ENCODE results near the gene POLR2E. TPM values are rescaled to one million over a fixed set of nuclear protein-coding genes. Genes with fewer than 3 reads are reported as not detected.
A peak's percentile ranks its signal among the peaks of the same experiment; 100 is the strongest.

POLR2E gene
- total RNA-seq, 1 donor from 2014 or later = 155 TPM

GRCh38 chr19:1105873-1106840 lies 11.0 kb upstream of the POLR2E start:
- TF ChIP-seq, protein P1, sequence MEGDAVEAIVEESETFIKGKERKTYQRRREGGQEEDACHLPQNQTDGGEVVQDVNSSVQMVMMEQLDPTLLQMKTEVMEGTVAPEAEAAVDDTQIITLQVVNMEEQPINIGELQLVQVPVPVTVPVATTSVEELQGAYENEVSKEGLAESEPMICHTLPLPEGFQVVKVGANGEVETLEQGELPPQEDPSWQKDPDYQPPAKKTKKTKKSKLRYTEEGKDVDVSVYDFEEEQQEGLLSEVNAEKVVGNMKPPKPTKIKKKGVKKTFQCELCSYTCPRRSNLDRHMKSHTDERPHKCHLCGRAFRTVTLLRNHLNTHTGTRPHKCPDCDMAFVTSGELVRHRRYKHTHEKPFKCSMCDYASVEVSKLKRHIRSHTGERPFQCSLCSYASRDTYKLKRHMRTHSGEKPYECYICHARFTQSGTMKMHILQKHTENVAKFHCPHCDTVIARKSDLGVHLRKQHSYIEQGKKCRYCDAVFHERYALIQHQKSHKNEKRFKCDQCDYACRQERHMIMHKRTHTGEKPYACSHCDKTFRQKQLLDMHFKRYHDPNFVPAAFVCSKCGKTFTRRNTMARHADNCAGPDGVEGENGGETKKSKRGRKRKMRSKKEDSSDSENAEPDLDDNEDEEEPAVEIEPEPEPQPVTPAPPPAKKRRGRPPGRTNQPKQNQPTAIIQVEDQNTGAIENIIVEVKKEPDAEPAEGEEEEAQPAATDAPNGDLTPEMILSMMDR (IDR thresholded peaks at IDR 0.05) = no peak
- H3K27ac ChIP-seq = no peak overlapping the region
- intact Hi-C loops (cut with DNase I) = no loop called here
- no peak overlapping the region for H3K4me3 ChIP-seq
- H3K27me3 ChIP-seq = no peaks in the 10 kb centered on the region
- H3K9me3 ChIP-seq = no peaks in the 10 kb centered on the region
- ATAC-seq (no peak), DNase-seq (no peak)
- peaks cover 38% of the 10 kb centered on the region for H3K4me1 ChIP-seq
- H3K36me3 ChIP-seq = peaks cover 50% of the 10 kb centered on the region

- peaks cover 45% of the 10 kb centered on the region for H3K4me1 ChIP-seq
- DNase-seq = peak; percentile 80
These were observed 10.1 kb upstream of the POLR2E start for GRCh38 chr19:1105008-1105872.

DNA sequence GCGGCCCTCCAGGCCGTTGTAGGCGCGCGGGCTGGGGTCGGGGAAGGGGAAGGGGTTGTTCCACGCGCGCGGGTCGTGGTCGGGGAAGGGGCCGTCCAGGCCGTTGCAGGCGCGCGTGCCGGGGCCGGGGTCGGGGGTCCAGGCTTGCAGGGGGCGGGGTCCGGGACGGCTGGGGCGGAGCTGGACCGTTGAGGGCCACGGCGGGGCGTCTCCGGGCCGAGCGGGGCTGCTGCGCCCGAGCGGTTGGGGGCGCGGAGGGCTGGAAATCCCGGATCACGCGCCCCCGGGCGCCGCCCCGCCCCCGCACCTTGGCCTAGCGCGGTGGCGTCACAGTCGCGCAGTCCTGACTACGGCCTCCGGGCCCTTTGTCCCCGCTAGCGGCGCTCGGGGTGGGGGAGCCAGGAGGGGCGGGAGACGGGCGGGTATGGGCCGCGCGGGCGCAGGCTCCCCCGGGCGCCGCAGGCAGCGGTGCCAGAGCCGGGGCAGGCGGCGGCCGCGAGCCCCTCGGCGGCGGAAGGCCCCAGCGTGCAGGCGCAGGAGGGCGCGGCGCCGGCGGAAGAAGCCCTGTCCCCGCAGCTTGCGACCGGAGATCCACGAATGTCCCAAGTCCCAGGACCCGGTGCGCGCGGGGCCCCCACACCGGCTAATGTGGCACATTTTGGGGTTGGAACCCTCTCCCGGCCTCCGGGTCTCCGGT lies 9.3 kb upstream of the POLR2E start:
- H3K4me3 ChIP-seq = peak overlapping the region; percentile 74
- H3K27ac ChIP-seq = peak overlapping the region; percentile 96
- ATAC-seq = peak; percentile 58
- TF ChIP-seq, protein P1 (IDR thresholded peaks at IDR 0.05) = no peak
- H3K9me3 ChIP-seq = no peaks in the 10 kb centered on the region
- peak; percentile 93 for DNase-seq
- no peaks in the 10 kb centered on the region for H3K27me3 ChIP-seq
- peaks cover 49% of the 10 kb centered on the region for H3K4me1 ChIP-seq
- intact Hi-C loops (cut with DNase I) = no loop called here
- peaks cover 33% of the 10 kb centered on the region for H3K36me3 ChIP-seq

More at GRCh38 chr19:1105008-1105872, 10.1 kb upstream of the POLR2E start:
- no peak for ATAC-seq
- TF ChIP-seq, protein P1 (IDR thresholded peaks at IDR 0.05) = no peak
- intact Hi-C loops (cut with DNase I) = no loop called here
- Histone ChIP-seq H3K27me3 (no peaks in the 10 kb centered on the region), H3K4me3 (peak overlapping the region; percentile 74), H3K36me3 (peaks cover 41% of the 10 kb centered on the region), H3K9me3 (no peaks in the 10 kb centered on the region), H3K27ac (peak overlapping the region; percentile 96)

- peak; percentile 100 for DNase-seq
- H3K27ac ChIP-seq = peak within 1 kb of the TSS; percentile 96
- H3K4me3 ChIP-seq = peak within 1 kb of the TSS; percentile 74
- H3K36me3 ChIP-seq = peaks cover 26% of the 10 kb centered on the region
- no peaks in the 10 kb centered on the region for H3K27me3 ChIP-seq
- no peaks in the 10 kb centered on the region for H3K9me3 ChIP-seq
- intact Hi-C loops (cut with DNase I) = no loop called here
- TF ChIP-seq, protein P1 (IDR thresholded peaks at IDR 0.05) = no peak
- H3K4me1 ChIP-seq = peaks cover 55% of the 10 kb centered on the region
- ATAC-seq = peak; percentile 87
These were observed 8.6 kb upstream of the POLR2E start, which contains the start of gene GPX4 for GRCh38 chr19:1103708-1104310. TSS of gene GPX4 (plus strand) at chr19:1103994. CDS start at chr19:1104044, 50 bp downstream.

Data from upper lobe of right lung (tissue), 1 donor.